Liver (tissue), 9 donors: Measurements from ENCODE around the gene ENTPD6. TPM values are rescaled to one million over a fixed set of nuclear protein-coding genes. Genes with fewer than 3 reads are reported as not detected.

ENCODE experiments used
- DNase-seq: peaks from one replicate; pipeline ENCODE4 v3.0.0-alpha.2; 2017; ENCODE audit warnings: low spot score
- H3K27ac ChIP-seq, 2 donors: one replicate each; pipeline ENCODE4 v1.7.0; 2013; ENCODE audit warnings: inconsistent platforms in 2 of 2, low read length in 2 of 2, control low read depth in 1 of 2, low read depth in 1 of 2, mild to moderate bottlenecking in 1 of 2
- H3K27me3 ChIP-seq, 4 donors: one replicate each; pipeline versions ENCODE4 v1.6.1 to v1.7.0; 2013; ENCODE audit warnings: low read length in 3 of 4, inconsistent platforms in 1 of 4, mild to moderate bottlenecking in 1 of 4, moderate library complexity in 1 of 4; ENCODE audit not compliant: control insufficient read depth in 4 of 4, insufficient read depth in 4 of 4
- H3K36me3 ChIP-seq, 4 donors: one replicate each; pipeline versions ENCODE4 v1.6.1 to v1.7.0; 2013; ENCODE audit warnings: low read length in 3 of 4, mild to moderate bottlenecking in 3 of 4, low read depth in 1 of 4, moderate library complexity in 1 of 4; ENCODE audit not compliant: control insufficient read depth in 4 of 4, insufficient read depth in 3 of 4
- H3K4me1 ChIP-seq, 4 donors: one replicate each; pipeline versions ENCODE4 v1.6.1 to v1.7.0; 2013; ENCODE audit warnings: low read length in 3 of 4, mild to moderate bottlenecking in 3 of 4, moderate library complexity in 1 of 4; ENCODE audit not compliant: control insufficient read depth in 4 of 4, insufficient read depth in 4 of 4
- H3K4me3 ChIP-seq, 3 donors: one replicate each; pipeline versions ENCODE4 v1.6.1 to v1.7.0; 2013; ENCODE audit warnings: low read length in 3 of 3, control low read depth in 1 of 3, low read depth in 1 of 3, mild to moderate bottlenecking in 1 of 3
- H3K9ac ChIP-seq, 2 donors: one replicate each; pipeline ENCODE4 v1.7.0; 2013; ENCODE audit warnings: low read length in 2 of 2, mild to moderate bottlenecking in 2 of 2, moderate library complexity in 2 of 2, control low read depth in 1 of 2, low read depth in 1 of 2
- H3K9me3 ChIP-seq, 4 donors: one replicate each; pipeline versions ENCODE4 v1.6.1 to v1.7.0; 2013; ENCODE audit warnings: low read length in 3 of 4; ENCODE audit not compliant: control insufficient read depth in 4 of 4
- EGR1 ChIP-seq, 2 donors: IDR thresholded peaks; 2 replicates each; pipeline ENCODE4 v1.6.1; 2016 to 2018; ENCODE audit warnings: antibody characterized with exemption in 2 of 2, low read depth in 2 of 2
- FOXA2 ChIP-seq: IDR thresholded peaks from 2 replicates; pipeline ENCODE4 v1.6.1; 2016; ENCODE audit warnings: antibody characterized with exemption
- GABPA ChIP-seq, 2 donors: IDR thresholded peaks in 1 of 2; conservative IDR thresholded peaks in 1 of 2; 2 replicates each; pipeline ENCODE4 v1.6.1; 2016; ENCODE audit warnings: antibody characterized with exemption in 2 of 2, mild to moderate bottlenecking in 1 of 2, moderate library complexity in 1 of 2
- HNF4A ChIP-seq, 2 donors: conservative IDR thresholded peaks; 2 replicates each; pipeline ENCODE4 v1.6.1; 2016; ENCODE audit warnings: antibody characterized with exemption in 2 of 2, mild to moderate bottlenecking in 2 of 2
- HNF4G ChIP-seq: IDR thresholded peaks from 2 replicates; pipeline ENCODE4 v1.6.1; 2016; ENCODE audit warnings: antibody characterized with exemption
- JUND ChIP-seq, 2 donors: IDR thresholded peaks; 2 replicates each; pipeline ENCODE4 v1.6.1; 2016; ENCODE audit warnings: antibody characterized with exemption in 2 of 2
- NR2F2 ChIP-seq: IDR thresholded peaks from 2 replicates; pipeline ENCODE4 v1.6.1; 2016; ENCODE audit warnings: antibody characterized with exemption
- RAD21 ChIP-seq, 2 donors: IDR thresholded peaks; 2 replicates each; pipeline ENCODE4 v1.6.1; 2016; ENCODE audit warnings: antibody characterized with exemption in 2 of 2, mild to moderate bottlenecking in 2 of 2
- REST ChIP-seq: IDR thresholded peaks from 2 replicates; pipeline ENCODE4 v1.6.1; 2016; ENCODE audit warnings: antibody characterized with exemption, mild to moderate bottlenecking
- RXRA ChIP-seq, 2 donors: IDR thresholded peaks; 2 replicates each; pipeline ENCODE4 v1.6.1; 2017 to 2018; ENCODE audit warnings: antibody characterized with exemption in 2 of 2, mild to moderate bottlenecking in 1 of 2
- TAF1 ChIP-seq: conservative IDR thresholded peaks from 2 replicates; pipeline ENCODE4 v1.6.1; 2016; ENCODE audit warnings: antibody characterized with exemption, mild to moderate bottlenecking
- YY1 ChIP-seq: IDR thresholded peaks from 2 replicates; pipeline ENCODE4 v1.6.1; 2016; ENCODE audit warnings: antibody characterized with exemption, mild to moderate bottlenecking
- ZBTB33 ChIP-seq: IDR thresholded peaks from 2 replicates; pipeline ENCODE4 v1.6.1; 2016; ENCODE audit warnings: antibody characterized with exemption
- WGBS: extraction: QIAGEN DNeasy Blood & Tissue Kit; methylation state at CpG from one replicate; pipeline ENCODE4 v1.1.7; 2013; 5-methylcytosine and 5-hydroxymethylcytosine counted together
- polyA plus RNA-seq, 2 donors: library from polyadenylated mRNA; stranded (reverse) in 1 of 2; unstranded in 1 of 2; fragments of 200-250 nt in 1 of 2; fragments of >200 nt in 1 of 2; fragmentation: Nextera tagmentation in 1 of 2; extraction: Ambion mirVana in 1 of 2; gene quantifications; one replicate each; pipeline versions ENCODE4 v1.2.1 to v1.2.3, GENCODE V29; 2013 to 2015
- total RNA-seq, 2 donors: library from RNA; depleted of rRNA; stranded (reverse); fragments of >200 nt; gene quantifications; one replicate each; pipeline ENCODE4 v1.2.3, GENCODE V29; 2014
- TF ChIP-seq, protein P1 (sequence below): IDR thresholded peaks from 2 replicates; pipeline ENCODE4 v1.6.1; 2016; ENCODE audit warnings: antibody characterized with exemption
- donor health status: healthy.
- donor health status: healthy.
- donor health status: healthy.
- donor health status: healthy.
- donor health status: healthy.

Gene ENTPD6
- total and polyA plus RNA-seq, 4 donors = 14.9 to 29.9 (median 24.4) TPM

- H3K4me3 ChIP-seq = no peak overlapping the region
- no peak overlapping the region for H3K9ac ChIP-seq
- H3K36me3 ChIP-seq = peaks cover 0 to 5% (median 0%) of the 10 kb centered on the region in 4 donors
- H3K27me3 ChIP-seq = no peaks in the 10 kb centered on the region
- H3K4me1 ChIP-seq = peaks cover 2 to 17% (median 4%) of the 10 kb centered on the region in 4 donors
- WGBS = 52% methylated on average over 5 of the region's 5 CpGs
- DNase-seq = no peak
- H3K9me3 ChIP-seq = no peaks in the 10 kb centered on the region
- H3K27ac ChIP-seq = peak overlapping the region; percentile 35 to 36
- no peak for TF ChIP-seq GABPA (IDR thresholded peaks at IDR 0.05 in 1 of 2, conservative IDR thresholded peaks at IDR 0.05 in 1 of 2)
- TF ChIP-seq HNF4G = no peak
- TF ChIP-seq HNF4A (conservative IDR thresholded peaks at IDR 0.05) = peak in 1 of 2 donors; percentile 20
- TF ChIP-seq EGR1 (IDR thresholded peaks at IDR 0.05; ENCODE audit: low read depth in 2 of 2) = no peak
- no peak for TF ChIP-seq NR2F2
- TF ChIP-seq RXRA (IDR thresholded peaks at IDR 0.05) = peak in 1 of 2 donors; percentile 47
- TF ChIP-seq YY1 = peak; percentile 23
- TF ChIP-seq, protein P1, sequence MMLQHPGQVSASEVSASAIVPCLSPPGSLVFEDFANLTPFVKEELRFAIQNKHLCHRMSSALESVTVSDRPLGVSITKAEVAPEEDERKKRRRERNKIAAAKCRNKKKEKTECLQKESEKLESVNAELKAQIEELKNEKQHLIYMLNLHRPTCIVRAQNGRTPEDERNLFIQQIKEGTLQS = no peak
These were observed 60.8 kb downstream of the ENTPD6 start for GRCh38 chr20:25256226-25256859.

- H3K9ac ChIP-seq = no peak overlapping the region
- peaks cover 2 to 17% (median 4%) of the 10 kb centered on the region in 4 donors for H3K4me1 ChIP-seq
- H3K4me3 ChIP-seq = no peak overlapping the region
- no peak for DNase-seq
- 96% methylated on average over 5 of the region's 5 CpGs for WGBS
- TF ChIP-seq, protein P1 = no peak
- TF ChIP-seq RAD21 (IDR thresholded peaks at IDR 0.05) (no peak), EGR1 (IDR thresholded peaks at IDR 0.05; ENCODE audit: low read depth in 2 of 2) (no peak), FOXA2 (no peak), JUND (IDR thresholded peaks at IDR 0.05) (no peak), REST (no peak), TAF1 (no peak), ZBTB33 (no peak), GABPA (IDR thresholded peaks at IDR 0.05 in 1 of 2, conservative IDR thresholded peaks at IDR 0.05 in 1 of 2) (no peak), NR2F2 (no peak)
- peaks cover 0 to 5% (median 0%) of the 10 kb centered on the region in 4 donors for H3K36me3 ChIP-seq
- no peak overlapping the region for H3K27ac ChIP-seq
- no peaks in the 10 kb centered on the region for H3K27me3 ChIP-seq
- no peaks in the 10 kb centered on the region for H3K9me3 ChIP-seq
These were observed 61.6 kb downstream of the ENTPD6 start for GRCh38 chr20:25257130-25257529.
